DMS 273 (cell line): ENCODE data around the gene SVBP.
"Not testable (repeated sequence)": the region's sequence is repeated elsewhere in the genome, so short reads cannot be mapped to it uniquely, and the experiment has no call there.

ENCODE experiments used
- DNase-seq: peaks from one replicate; lab custom pipeline; 2025; ENCODE audit not compliant: unreplicated experiment; lab: John Stamatoyannopoulos, UW

The SVBP gene, protein sequence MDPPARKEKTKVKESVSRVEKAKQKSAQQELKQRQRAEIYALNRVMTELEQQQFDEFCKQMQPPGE

GRCh38 chr1:42816585-42817439, at the start of gene SVBP, which contains the start of gene ERMAP:
Gene SVBP (minus strand): TSS chr1:42817397. CDS start chr1:42816544, 853 bp downstream.
Gene ERMAP (plus strand): TSS chr1:42817122. CDS start chr1:42830449, 13,327 bp downstream.
- peak; percentile 96 for DNase-seq

DNA sequence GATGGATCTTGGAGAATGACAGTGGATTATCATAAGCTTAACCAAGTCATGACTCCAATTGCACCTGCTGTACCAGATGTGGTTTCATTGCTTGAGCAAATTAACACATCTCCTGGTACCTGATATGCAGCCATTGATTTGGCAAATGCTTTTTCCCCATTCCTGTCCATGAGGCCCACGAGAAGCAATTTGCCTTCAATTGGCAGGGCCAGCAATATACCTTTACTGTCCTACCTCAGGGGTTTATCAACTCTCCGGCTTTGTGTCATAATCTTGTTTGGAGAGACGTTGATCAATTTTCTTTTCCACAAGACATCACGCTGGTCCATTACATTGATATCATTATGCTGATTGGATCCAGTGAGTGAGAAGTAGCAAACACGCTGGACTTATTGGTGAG, 49.4 kb upstream of the SVBP start:
- DNase-seq, result peak; percentile 34

DNA sequence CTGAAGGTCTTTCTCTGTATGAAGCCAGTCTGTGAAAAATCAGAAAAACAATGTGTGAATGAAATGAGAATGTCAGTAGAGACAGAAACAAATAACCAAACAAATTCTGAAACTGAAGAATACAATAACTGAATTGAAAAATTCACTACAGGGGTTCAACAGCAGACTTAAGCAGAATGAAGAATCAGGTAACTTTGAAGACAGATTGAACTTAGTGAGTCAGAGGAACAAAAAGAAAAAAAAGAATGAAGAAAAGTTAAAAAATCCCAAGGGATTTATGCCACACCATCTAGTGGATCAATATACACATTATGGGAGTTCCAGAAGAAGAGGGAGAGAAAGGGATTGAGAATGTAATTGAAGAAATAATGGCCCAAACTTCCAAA, 43.8 kb upstream of the SVBP start:
- no peak for DNase-seq

- DNase-seq, result no peak
Observed at GRCh38 chr1:42860339-42861013, 43.3 kb upstream of the SVBP start.

- not testable (repeated sequence) for DNase-seq
Observed at GRCh38 chr1:42859366-42859765, 42.2 kb upstream of the SVBP start.

DNA sequence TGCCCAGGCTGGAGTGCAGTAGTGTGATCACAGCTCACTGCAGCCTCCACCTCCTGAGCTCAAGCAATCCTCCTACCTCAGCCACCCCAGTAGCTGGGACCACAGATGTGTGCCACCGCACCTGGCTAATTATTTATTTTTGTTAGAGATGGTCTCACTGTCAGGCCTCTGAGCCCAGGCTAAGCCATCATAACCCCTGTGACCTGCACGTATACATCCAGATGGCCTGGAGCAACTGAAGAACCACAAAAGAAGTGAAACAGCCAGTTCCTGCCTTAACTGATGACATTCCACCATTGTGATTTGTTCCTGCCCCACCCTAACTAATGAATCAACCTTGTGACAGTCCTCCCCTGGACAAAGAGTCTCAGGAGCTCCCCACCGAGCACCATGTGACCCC, 39.4 kb upstream of the SVBP start:
- DNase-seq, result not testable (repeated sequence)

DNA sequence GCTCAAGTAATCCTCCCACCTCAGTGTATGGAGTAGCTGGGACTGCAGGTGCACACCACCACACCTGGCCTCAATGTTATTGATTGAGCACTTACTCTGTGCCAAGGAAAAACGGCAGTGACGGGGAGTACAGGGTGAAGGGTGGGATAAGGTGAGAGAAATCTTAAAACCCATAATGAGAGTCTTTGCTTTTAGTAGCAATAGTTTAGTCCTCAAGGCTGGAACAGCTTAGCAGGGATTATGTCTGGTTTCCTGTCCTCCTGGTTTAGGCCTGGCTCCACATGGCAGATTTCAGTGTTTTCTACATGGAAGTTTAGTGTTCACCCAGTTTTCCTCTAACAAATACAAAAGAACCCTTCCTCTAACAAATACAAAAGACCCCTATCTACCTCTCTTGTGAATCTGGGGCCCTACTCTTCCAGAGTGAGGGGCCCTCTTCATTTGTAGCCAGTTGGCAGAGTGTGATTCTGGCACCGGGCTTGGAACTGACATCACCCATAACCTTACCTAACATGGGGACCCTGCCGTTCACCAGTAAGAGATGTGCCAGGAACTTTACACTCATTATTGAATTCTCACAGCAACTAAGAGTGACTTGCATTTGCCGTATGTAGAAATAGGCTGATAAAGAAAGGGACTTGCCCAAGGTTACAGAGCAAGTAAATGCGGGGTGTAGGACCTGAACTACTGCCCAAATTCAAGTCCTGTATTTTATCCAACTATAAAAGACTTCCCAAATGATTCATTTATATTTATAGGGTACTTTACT, 36.1 kb upstream of the SVBP start:
- no peak for DNase-seq

- peak; percentile 24 for DNase-seq
Observed at GRCh38 chr1:42852608-42852980, 35.4 kb upstream of the SVBP start.

GRCh38 chr1:42851960-42852607, 34.9 kb upstream of the SVBP start:
- no peak for DNase-seq

GRCh38 chr1:42851420-42851819, 34.2 kb upstream of the SVBP start:
- DNase-seq, result no peak

- DNase-seq, result no peak
Observed at GRCh38 chr1:42849944-42850343, 32.7 kb upstream of the SVBP start.

DNA sequence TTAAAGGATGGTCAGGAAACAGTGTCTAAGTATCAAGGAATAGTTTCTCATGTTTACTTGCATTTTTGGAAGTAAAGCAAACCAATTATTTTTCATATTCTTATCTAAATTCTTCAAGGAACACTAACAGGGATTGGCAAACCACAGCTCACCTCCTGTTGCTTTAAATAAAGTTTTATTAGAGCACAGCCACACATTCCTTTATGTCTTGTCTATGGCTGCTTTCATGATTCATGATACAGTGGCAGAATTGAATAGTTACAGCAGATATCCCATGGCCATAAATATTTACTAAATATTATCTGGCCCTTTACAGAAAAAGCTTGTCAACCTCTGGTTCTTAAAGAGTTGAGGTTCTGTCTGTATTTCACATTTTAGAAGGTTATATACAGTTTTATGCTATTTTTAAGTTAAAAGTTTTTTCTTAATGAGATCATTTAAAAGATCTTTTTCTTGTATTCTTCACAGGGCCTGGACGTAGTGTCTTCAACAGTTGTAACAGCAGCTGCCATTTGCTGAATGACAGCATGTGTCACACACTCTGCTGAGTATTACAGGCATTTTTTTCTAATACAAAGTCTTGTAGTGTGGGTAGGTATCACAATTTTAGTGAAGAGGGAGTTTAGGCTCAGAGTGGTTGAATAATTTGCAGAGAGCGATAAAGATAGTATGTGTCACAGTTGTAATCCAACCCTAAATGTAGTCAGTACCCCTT, 31.8 kb upstream of the SVBP start:
- no peak for DNase-seq

GRCh38 chr1:42847721-42848460, 30.7 kb upstream of the SVBP start:
- no peak for DNase-seq

DNA sequence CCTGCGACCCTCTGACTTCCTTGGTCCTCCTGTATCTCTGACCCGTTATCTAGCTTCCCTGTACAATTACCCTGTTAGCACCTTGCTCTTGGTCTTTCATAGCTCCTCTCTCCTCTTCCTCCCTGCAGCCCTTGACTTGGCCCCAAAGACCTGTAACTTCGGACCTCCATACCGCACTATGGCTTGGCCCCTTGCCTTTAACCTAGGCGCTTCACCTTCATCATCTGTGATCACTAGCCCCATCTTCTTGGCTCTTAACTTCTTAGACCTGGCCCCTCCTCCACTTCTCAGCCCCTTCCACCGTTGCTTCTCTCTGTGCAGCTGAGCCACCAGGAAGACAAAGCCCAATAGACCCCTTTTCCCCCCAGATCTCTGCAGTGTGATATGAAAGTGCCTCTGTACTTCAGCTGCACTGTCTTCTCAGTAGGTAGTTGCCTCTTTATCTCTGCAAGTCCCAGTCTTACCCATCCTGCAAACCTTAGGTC, 30.0 kb upstream of the SVBP start:
- no peak for DNase-seq

GRCh38 chr1:42846257-42847110, 29.3 kb upstream of the SVBP start, which contains the start of gene ZNF691:
Gene ZNF691 (plus strand): TSS chr1:42846613. CDS start chr1:42849659, 3,046 bp downstream.
- DNase-seq, result peak; percentile 99

- peak; percentile 70 for DNase-seq
Observed at GRCh38 chr1:42845866-42846256, 28.7 kb upstream of the SVBP start.

DNA sequence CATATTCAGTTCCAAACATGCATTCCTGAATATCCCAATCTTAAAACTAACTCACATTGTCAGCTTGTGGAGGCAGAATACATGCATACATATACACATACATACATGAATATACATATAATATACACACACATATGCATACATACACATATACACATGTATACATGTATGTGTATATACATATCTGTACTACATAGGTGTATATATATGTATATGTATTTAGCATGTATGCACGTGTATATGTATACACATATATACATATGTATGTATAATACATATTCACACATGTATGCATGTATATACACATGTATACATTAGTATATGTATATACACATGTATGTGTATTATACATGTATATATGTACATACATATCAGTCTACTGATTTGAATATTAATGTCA, 28.0 kb upstream of the SVBP start:
- no peak for DNase-seq

- no peak for DNase-seq
Observed at GRCh38 chr1:42844592-42845140, 27.5 kb upstream of the SVBP start.
